Measurements from ENCODE around the gene LCE3A. TPM values are rescaled to one million over a fixed set of nuclear protein-coding genes. Genes with fewer than 3 reads are reported as not detected.

The LCE3A gene
- polyA plus RNA-seq, 3 donors = not detected

DNA sequence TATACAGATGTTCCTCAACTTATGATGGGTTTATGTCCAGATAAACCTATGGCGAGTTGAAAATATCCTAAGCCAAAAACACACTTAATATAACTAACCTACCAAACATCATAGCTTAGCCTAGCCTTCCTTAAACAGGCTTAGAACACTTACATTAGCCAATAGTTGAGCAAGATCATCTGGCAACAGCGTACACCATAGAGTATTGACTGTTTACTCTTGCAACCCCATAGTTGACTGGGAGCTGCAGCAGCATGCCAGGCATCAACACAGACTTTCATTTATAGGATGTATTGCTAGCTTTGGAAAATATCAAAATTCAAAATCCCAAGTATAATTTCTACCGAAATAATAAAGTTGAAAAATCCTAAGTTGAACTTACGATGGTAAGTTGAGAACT, 34.8 kb upstream of the LCE3A start:
- no peak overlapping the region for H3K4me3 Mint-ChIP-seq
- 83% methylated on average over 1 of the region's 4 CpGs for WGBS (ENCODE audit: insufficient coverage)
- Histone ChIP-seq H3K79me2 (ENCODE audit: insufficient read depth, low read length) (no peaks in the 10 kb centered on the region), H2AFZ (ENCODE audit: insufficient read depth, low read depth, low read length, poor library complexity, severe bottlenecking) (no peak overlapping the region), H3K9me3 (replicated peaks in 1 of 2; ENCODE audit: control insufficient read depth in 1 of 2, insufficient read depth in 1 of 2, low read length in 2 of 2) (no peaks in the 10 kb centered on the region), H3K4me2 (replicated peaks; ENCODE audit: extremely low read depth, low read length, poor library complexity, severe bottlenecking) (no peak overlapping the region), H3K9ac (ENCODE audit: insufficient read depth, low read length, poor library complexity, severe bottlenecking) (no peak overlapping the region), H3K4me3 (replicated peaks in 1 of 3; ENCODE audit: low read depth in 2 of 3, low read length in 3 of 3) (no peak overlapping the region), H4K20me1 (ENCODE audit: insufficient read depth, low read length) (no peaks in the 10 kb centered on the region), H3K27ac (ENCODE audit: low read depth in 1 of 2, low read length in 2 of 2) (no peak overlapping the region), H3K36me3 (replicated peaks in 1 of 2; ENCODE audit: control insufficient read depth in 1 of 2, insufficient read depth in 2 of 2, low read length in 2 of 2) (no peaks in the 10 kb centered on the region), H3K27me3 (ENCODE audit: control insufficient read depth in 2 of 2, insufficient read depth in 2 of 2, low read length in 2 of 2) (no peaks in the 10 kb centered on the region), H3K4me1 (ENCODE audit: control insufficient read depth in 1 of 2, insufficient read depth in 2 of 2, low read length in 2 of 2) (no peaks in the 10 kb centered on the region)
- H3K36me3 Mint-ChIP-seq = no peaks in the 10 kb centered on the region
- peaks cover 3 to 8% (median 6%) of the 10 kb centered on the region in 3 donors for H3K27me3 Mint-ChIP-seq (ENCODE audit: low read depth in 3 of 3)
- TF ChIP-seq, protein P1, sequence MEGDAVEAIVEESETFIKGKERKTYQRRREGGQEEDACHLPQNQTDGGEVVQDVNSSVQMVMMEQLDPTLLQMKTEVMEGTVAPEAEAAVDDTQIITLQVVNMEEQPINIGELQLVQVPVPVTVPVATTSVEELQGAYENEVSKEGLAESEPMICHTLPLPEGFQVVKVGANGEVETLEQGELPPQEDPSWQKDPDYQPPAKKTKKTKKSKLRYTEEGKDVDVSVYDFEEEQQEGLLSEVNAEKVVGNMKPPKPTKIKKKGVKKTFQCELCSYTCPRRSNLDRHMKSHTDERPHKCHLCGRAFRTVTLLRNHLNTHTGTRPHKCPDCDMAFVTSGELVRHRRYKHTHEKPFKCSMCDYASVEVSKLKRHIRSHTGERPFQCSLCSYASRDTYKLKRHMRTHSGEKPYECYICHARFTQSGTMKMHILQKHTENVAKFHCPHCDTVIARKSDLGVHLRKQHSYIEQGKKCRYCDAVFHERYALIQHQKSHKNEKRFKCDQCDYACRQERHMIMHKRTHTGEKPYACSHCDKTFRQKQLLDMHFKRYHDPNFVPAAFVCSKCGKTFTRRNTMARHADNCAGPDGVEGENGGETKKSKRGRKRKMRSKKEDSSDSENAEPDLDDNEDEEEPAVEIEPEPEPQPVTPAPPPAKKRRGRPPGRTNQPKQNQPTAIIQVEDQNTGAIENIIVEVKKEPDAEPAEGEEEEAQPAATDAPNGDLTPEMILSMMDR (IDR thresholded peaks at IDR 0.05) = no peak
- H3K9me3 Mint-ChIP-seq = no peaks in the 10 kb centered on the region
- DNase-seq = no peak
- intact Hi-C loops (cut with micrococcal nuclease) = no loop called here
- peaks cover 3% of the 10 kb centered on the region for H3K4me1 Mint-ChIP-seq
- H3K27ac Mint-ChIP-seq = no peak overlapping the region

DNA sequence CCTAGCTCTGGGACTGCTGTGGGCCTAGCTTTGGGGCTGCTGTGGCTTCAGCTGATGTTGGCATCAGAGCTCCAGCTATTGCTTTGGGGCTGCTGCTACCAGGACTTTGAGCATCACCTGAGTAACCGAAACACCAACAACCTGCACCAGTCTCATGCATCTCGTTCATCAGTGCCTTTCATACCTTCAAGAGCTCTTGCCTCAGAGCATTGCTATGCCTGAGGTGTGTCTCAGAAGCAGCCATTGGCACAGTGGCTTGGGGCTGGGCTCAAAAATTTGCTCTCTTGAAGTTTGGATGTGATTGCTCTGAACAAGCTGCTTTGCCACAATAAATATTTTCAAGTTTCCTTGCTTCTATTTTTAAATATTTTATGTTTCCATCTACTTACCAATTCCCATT, 33.6 kb upstream of the LCE3A start:
- no peak overlapping the region for H3K4me3 ChIP-seq (replicated peaks in 1 of 3; ENCODE audit: low read depth in 2 of 3, low read length in 3 of 3)
- no peaks in the 10 kb centered on the region for H3K36me3 ChIP-seq (replicated peaks in 1 of 2; ENCODE audit: control insufficient read depth in 1 of 2, insufficient read depth in 2 of 2, low read length in 2 of 2)
- Mint-ChIP-seq H3K36me3 (no peaks in the 10 kb centered on the region), H3K27me3 (ENCODE audit: low read depth in 3 of 3) (peaks cover 5 to 8% (median 7%) of the 10 kb centered on the region in 3 donors), H3K27ac (no peak overlapping the region), H3K4me1 (peaks cover 3% of the 10 kb centered on the region), H3K4me3 (no peak overlapping the region), H3K9me3 (no peaks in the 10 kb centered on the region)
- no peaks in the 10 kb centered on the region for H3K27me3 ChIP-seq (ENCODE audit: control insufficient read depth in 2 of 2, insufficient read depth in 2 of 2, low read length in 2 of 2)
- TF ChIP-seq, protein P1 (IDR thresholded peaks at IDR 0.05) = no peak
- no peaks in the 10 kb centered on the region for H3K4me1 ChIP-seq (ENCODE audit: control insufficient read depth in 1 of 2, insufficient read depth in 2 of 2, low read length in 2 of 2)
- no peaks in the 10 kb centered on the region for H3K9me3 ChIP-seq (replicated peaks in 1 of 2; ENCODE audit: control insufficient read depth in 1 of 2, insufficient read depth in 1 of 2, low read length in 2 of 2)
- H4K20me1 ChIP-seq (ENCODE audit: insufficient read depth, low read length) = no peaks in the 10 kb centered on the region
- no peak for DNase-seq
- H3K27ac ChIP-seq (ENCODE audit: low read depth in 1 of 2, low read length in 2 of 2) = no peak overlapping the region
- H2AFZ ChIP-seq (ENCODE audit: insufficient read depth, low read depth, low read length, poor library complexity, severe bottlenecking) = no peak overlapping the region
- no CpG with 5 or more reads among the region's 2 CpGs for WGBS (ENCODE audit: insufficient coverage)
- intact Hi-C loops (cut with micrococcal nuclease) = no loop called here
- no peaks in the 10 kb centered on the region for H3K79me2 ChIP-seq (ENCODE audit: insufficient read depth, low read length)
- no peak overlapping the region for H3K9ac ChIP-seq (ENCODE audit: insufficient read depth, low read length, poor library complexity, severe bottlenecking)
- H3K4me2 ChIP-seq (replicated peaks; ENCODE audit: extremely low read depth, low read length, poor library complexity, severe bottlenecking) = no peak overlapping the region
